ENCODE data around the gene CCDC33.

CCDC33 gene

DNA sequence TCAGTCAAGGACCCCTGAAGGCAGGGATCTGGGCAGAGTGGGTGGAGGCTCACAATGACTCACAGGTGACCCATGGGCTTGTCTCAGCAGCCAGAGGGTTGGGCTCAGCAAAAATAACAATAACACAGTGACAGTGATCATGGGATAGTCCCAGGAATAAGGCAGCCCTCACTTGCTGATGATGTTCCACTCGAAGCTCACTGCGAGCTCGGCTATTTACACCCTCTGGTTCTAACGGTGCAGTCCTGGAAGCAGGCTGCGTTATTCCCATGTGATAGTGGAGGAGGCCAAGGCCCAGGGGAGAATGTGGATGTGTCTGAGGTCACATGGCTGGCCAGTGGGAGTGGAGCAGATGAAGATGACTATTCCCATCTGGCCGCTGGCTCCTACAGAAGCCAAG is 16.2 kb downstream of the CCDC33 start:
- TF ChIP-seq, protein P1, sequence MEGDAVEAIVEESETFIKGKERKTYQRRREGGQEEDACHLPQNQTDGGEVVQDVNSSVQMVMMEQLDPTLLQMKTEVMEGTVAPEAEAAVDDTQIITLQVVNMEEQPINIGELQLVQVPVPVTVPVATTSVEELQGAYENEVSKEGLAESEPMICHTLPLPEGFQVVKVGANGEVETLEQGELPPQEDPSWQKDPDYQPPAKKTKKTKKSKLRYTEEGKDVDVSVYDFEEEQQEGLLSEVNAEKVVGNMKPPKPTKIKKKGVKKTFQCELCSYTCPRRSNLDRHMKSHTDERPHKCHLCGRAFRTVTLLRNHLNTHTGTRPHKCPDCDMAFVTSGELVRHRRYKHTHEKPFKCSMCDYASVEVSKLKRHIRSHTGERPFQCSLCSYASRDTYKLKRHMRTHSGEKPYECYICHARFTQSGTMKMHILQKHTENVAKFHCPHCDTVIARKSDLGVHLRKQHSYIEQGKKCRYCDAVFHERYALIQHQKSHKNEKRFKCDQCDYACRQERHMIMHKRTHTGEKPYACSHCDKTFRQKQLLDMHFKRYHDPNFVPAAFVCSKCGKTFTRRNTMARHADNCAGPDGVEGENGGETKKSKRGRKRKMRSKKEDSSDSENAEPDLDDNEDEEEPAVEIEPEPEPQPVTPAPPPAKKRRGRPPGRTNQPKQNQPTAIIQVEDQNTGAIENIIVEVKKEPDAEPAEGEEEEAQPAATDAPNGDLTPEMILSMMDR (conservative IDR thresholded peaks at IDR 0.05; ENCODE audit: low read depth): no peak
- CTCF ChIA-PET: interaction anchor here (0.6 kb wide), 1 partner anchor 25 kb away, joined by 3 read pairs; no protein-coding TSS in a partner anchor

GRCh38 chr15:74252721-74253120 is 16.6 kb downstream of the CCDC33 start:
- no peak overlapping the region for H3K27ac ChIP-seq
- CTCF ChIA-PET: no interaction called here
- no peak for DNase-seq (ENCODE audit: low spot score)
- POLR2A ChIA-PET (ENCODE audit: low non-redundant PET): no interaction called here
- TF ChIP-seq, protein P1 (conservative IDR thresholded peaks at IDR 0.05; ENCODE audit: low read depth): no peak

More for the DNA sequence above, 16.2 kb downstream of the CCDC33 start:
- DNase-seq (ENCODE audit: low spot score): no peak
- POLR2A ChIA-PET (ENCODE audit: low non-redundant PET): no interaction called here
- no peak overlapping the region for H3K27ac ChIP-seq

DNA sequence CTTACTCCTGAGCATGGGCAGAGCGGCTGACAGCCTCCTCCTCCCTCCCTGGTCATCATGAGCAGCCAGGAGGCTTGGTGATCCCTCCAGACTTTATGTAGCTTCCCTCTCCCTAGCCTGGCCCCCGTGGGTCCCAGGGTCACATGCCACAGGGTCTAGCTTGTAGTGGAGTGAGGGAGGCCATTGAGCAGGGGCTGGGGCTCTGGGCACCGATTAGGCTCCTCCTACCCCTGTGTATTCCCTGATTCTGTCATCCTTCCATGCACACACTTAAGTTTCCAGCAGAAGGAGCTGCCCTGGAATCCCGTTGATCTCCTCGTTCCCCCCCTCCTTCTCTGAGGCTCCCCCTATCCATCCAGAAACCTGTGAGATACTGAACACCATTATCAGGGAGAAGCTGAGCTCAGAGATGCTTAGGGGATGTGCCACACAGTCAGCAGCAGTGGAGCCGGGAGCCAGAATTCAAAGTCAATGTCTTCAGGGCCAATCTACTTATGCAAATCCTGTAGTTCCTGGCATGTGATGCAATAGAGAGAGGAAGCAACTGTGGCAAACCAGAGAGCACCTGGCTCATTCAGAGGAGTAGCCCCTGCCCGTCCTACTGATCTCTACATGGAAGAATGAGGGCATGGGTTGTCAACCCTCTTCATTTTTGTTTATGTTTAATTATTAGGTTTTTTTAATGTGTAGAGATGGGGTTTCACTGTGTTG is 17.2 kb downstream of the CCDC33 start:
- no peak for DNase-seq (ENCODE audit: low spot score)
- CTCF ChIA-PET: interaction anchor here (0.6 kb wide), 1 partner anchor 887 kb away, joined by 3 read pairs; no protein-coding TSS in a partner anchor
- TF ChIP-seq, protein P1 (conservative IDR thresholded peaks at IDR 0.05; ENCODE audit: low read depth): no peak
- H3K27ac ChIP-seq: no peak overlapping the region
- POLR2A ChIA-PET (ENCODE audit: low non-redundant PET): no interaction called here

- TF ChIP-seq, protein P1 (conservative IDR thresholded peaks at IDR 0.05; ENCODE audit: low read depth): no peak
- no peak for DNase-seq (ENCODE audit: low spot score)
- ChIA-PET CTCF (no interaction called here), POLR2A (ENCODE audit: low non-redundant PET) (no interaction called here)
- H3K27ac ChIP-seq: no peak overlapping the region
These were observed 21.0 kb downstream of the CCDC33 start for GRCh38 chr15:74257105-74257504.

- no peak overlapping the region for H3K27ac ChIP-seq
- CTCF ChIA-PET: interaction anchor here (0.6 kb wide), 1 partner anchor 468 kb away, joined by 4 read pairs; the partner anchor contains the start of gene CYP1A1
- no peak for DNase-seq (ENCODE audit: low spot score)
- TF ChIP-seq, protein P1 (conservative IDR thresholded peaks at IDR 0.05; ENCODE audit: low read depth): no peak
- POLR2A ChIA-PET (ENCODE audit: low non-redundant PET): no interaction called here
These were observed 21.5 kb downstream of the CCDC33 start for GRCh38 chr15:74257623-74258022.

DNA sequence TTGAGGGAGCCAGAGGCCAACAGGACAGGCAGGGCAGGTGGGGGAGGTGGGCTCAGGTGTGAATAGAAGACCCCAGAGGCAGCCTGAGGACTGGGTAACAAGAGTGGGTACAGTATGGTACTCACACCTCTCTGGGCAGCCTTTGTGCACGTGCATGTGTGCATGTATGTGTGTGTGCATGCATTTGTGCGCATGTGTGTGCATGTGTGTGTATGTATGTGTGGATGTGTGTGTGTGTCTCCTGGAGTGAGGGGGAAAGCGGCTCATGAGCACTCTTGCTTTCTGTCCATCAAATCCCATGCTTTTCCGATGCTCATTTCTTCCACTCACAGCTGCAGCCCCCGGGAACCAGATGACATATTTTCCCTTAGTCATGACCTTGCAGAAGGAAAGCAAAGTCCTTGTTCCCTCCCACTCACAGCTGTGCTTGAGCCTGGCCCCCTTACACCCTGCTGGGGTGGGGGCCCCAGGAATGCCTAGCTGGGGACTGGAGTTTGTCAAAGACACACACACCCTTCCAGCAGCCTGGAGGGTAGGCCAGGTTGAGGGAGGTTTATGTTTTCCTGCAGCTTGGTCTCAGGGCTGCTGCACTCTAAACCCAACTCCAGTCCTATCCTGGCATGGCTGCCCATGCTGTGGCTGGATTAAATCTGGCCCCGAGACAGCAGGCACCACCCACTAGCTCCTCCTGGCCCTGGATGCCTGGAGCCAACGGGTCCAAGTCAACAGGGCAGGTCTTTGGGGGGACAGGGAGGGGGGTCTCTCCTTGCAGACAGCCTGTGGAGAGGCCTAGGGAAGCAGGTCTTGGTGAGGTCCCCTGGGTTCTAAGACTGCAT is 22.5 kb downstream of the CCDC33 start:
- DNase-seq (ENCODE audit: low spot score): no peak
- H3K27ac ChIP-seq: no peak overlapping the region
- ChIA-PET POLR2A (ENCODE audit: low non-redundant PET) (no interaction called here), CTCF (interaction anchor here (0.6 to 1.0 kb wide), 3 partner anchors 49 to 467 kb away, joined by 3 to 4 read pairs (median 4); partner anchors contain the start of gene CYP1A1)
- TF ChIP-seq, protein P1 (conservative IDR thresholded peaks at IDR 0.05; ENCODE audit: low read depth): no peak

All from RWPE1 (cell line).